ENCODE measurements around the gene NSD1. TPM values are rescaled to one million over a fixed set of nuclear protein-coding genes. Genes with fewer than 3 reads are reported as not detected.
A peak's percentile ranks its signal among the peaks of the same experiment; 100 is the strongest.

NSD1 gene
- total and polyA plus RNA-seq, 9 of the 15 experiments (the other 6 are each of a cell fraction or from before 2014, with no cell fraction given), result 3.8 to 51.0 (median 24.7) TPM

DNA sequence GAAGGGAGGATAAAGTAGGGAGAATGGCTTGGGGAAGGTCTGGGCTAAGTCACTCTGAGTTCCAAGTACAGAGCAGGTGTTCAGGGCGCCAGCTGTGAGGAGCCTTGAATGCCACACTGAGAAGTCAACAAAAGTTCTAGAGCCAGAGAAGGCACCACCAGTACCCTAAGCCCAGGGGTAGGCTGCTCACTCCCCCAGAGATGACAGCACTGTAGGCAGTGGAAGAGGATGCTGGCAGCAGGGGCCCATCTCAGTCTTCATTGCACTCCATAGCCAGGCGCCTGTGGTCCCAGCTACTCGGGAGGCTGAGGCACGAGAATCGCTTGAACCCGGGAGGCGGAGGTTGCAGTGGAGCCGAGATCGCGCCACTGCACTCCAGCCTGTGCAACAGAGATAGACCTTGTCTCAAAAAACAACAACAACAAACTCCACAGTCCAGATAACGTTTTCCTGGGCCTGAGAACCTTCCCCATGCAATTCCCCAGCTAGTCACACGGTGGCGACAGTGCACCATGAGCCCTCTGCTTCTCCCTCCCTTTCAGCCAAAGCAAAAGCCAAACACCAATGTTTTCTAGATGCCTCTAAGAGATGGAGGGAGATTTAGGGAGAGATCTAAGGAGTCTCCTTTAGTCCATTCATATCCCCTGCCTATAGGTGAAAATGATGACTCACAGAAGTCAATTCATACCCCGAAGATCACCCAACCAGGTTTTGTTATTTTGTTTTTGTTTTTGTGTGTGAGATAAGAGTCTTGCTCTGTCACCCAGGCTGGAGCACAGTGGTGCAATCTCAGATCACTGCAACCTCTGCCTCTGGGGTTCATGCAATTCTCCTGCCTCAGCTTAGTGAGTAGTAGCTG, 19.8 kb upstream of the NSD1 start (continued):
- TF ChIP-seq HOXB6 (CRISPR knock-in tag; IDR thresholded peaks at IDR 0.05; ENCODE audit: borderline replicate concordance), result no peak
- TF ChIP-seq HDAC1 (IDR thresholded peaks at IDR 0.05), result peak in 1 of 2 experiments; percentile 86; a peak in 2 of 4 replicates
- no peak for TF ChIP-seq BMI1 (IDR thresholded peaks at IDR 0.05; ENCODE audit: low read length)
- TF ChIP-seq, protein P1, sequence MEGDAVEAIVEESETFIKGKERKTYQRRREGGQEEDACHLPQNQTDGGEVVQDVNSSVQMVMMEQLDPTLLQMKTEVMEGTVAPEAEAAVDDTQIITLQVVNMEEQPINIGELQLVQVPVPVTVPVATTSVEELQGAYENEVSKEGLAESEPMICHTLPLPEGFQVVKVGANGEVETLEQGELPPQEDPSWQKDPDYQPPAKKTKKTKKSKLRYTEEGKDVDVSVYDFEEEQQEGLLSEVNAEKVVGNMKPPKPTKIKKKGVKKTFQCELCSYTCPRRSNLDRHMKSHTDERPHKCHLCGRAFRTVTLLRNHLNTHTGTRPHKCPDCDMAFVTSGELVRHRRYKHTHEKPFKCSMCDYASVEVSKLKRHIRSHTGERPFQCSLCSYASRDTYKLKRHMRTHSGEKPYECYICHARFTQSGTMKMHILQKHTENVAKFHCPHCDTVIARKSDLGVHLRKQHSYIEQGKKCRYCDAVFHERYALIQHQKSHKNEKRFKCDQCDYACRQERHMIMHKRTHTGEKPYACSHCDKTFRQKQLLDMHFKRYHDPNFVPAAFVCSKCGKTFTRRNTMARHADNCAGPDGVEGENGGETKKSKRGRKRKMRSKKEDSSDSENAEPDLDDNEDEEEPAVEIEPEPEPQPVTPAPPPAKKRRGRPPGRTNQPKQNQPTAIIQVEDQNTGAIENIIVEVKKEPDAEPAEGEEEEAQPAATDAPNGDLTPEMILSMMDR (IDR thresholded peaks at IDR 0.05 in 2 of 3, conservative IDR thresholded peaks at IDR 0.05 in 1 of 3; ENCODE audit: insufficient read depth in 2 of 3, low read depth in 1 of 3, low read length in 3 of 3), result peak; percentile 94 to 99 (median 98)
- TF ChIP-seq BRD9 (IDR thresholded peaks at IDR 0.05; ENCODE audit: low read depth, partially characterized antibody), result peak; percentile 83
- TF ChIP-seq ZNF766 (CRISPR knock-in tag; conservative IDR thresholded peaks at IDR 0.05), result no peak
- TF ChIP-seq, protein P2, sequence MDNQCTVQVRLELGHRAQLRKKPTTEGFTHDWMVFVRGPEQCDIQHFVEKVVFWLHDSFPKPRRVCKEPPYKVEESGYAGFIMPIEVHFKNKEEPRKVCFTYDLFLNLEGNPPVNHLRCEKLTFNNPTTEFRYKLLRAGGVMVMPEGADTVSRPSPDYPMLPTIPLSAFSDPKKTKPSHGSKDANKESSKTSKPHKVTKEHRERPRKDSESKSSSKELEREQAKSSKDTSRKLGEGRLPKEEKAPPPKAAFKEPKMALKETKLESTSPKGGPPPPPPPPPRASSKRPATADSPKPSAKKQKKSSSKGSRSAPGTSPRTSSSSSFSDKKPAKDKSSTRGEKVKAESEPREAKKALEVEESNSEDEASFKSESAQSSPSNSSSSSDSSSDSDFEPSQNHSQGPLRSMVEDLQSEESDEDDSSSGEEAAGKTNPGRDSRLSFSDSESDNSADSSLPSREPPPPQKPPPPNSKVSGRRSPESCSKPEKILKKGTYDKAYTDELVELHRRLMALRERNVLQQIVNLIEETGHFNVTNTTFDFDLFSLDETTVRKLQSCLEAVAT (IDR thresholded peaks at IDR 0.05), result 0 out of 4 replicates have a peak, but pooled peaks of 1 of the 2 experiments have one; percentile 59
- TF ChIP-seq, protein P3, sequence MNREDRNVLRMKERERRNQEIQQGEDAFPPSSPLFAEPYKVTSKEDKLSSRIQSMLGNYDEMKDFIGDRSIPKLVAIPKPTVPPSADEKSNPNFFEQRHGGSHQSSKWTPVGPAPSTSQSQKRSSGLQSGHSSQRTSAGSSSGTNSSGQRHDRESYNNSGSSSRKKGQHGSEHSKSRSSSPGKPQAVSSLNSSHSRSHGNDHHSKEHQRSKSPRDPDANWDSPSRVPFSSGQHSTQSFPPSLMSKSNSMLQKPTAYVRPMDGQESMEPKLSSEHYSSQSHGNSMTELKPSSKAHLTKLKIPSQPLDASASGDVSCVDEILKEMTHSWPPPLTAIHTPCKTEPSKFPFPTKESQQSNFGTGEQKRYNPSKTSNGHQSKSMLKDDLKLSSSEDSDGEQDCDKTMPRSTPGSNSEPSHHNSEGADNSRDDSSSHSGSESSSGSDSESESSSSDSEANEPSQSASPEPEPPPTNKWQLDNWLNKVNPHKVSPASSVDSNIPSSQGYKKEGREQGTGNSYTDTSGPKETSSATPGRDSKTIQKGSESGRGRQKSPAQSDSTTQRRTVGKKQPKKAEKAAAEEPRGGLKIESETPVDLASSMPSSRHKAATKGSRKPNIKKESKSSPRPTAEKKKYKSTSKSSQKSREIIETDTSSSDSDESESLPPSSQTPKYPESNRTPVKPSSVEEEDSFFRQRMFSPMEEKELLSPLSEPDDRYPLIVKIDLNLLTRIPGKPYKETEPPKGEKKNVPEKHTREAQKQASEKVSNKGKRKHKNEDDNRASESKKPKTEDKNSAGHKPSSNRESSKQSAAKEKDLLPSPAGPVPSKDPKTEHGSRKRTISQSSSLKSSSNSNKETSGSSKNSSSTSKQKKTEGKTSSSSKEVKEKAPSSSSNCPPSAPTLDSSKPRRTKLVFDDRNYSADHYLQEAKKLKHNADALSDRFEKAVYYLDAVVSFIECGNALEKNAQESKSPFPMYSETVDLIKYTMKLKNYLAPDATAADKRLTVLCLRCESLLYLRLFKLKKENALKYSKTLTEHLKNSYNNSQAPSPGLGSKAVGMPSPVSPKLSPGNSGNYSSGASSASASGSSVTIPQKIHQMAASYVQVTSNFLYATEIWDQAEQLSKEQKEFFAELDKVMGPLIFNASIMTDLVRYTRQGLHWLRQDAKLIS (CRISPR knock-in tag; IDR thresholded peaks at IDR 0.05), result no peak
- no peak for TF ChIP-seq FOXA1 (IDR thresholded peaks at IDR 0.05; ENCODE audit: borderline replicate concordance)
- TF ChIP-seq BRD4 (IDR thresholded peaks at IDR 0.05), result no peak
- no peak for TF ChIP-seq KDM5B (IDR thresholded peaks at IDR 0.05; ENCODE audit: insufficient replicate concordance, low read depth, low read length)
- TF ChIP-seq, protein P4, sequence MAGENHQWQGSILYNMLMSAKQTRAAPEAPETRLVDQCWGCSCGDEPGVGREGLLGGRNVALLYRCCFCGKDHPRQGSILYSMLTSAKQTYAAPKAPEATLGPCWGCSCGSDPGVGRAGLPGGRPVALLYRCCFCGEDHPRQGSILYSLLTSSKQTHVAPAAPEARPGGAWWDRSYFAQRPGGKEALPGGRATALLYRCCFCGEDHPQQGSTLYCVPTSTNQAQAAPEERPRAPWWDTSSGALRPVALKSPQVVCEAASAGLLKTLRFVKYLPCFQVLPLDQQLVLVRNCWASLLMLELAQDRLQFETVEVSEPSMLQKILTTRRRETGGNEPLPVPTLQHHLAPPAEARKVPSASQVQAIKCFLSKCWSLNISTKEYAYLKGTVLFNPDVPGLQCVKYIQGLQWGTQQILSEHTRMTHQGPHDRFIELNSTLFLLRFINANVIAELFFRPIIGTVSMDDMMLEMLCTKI (IDR thresholded peaks at IDR 0.05; ENCODE audit: partially characterized antibody), result no peak
- TF ChIP-seq RBM34 (IDR thresholded peaks at IDR 0.05; ENCODE audit: borderline replicate concordance, insufficient read depth, low read length), result no peak
- no peak for TF ChIP-seq NR3C1 (CRISPR knock-in tag; IDR thresholded peaks at IDR 0.05)
- TF ChIP-seq, protein P5, sequence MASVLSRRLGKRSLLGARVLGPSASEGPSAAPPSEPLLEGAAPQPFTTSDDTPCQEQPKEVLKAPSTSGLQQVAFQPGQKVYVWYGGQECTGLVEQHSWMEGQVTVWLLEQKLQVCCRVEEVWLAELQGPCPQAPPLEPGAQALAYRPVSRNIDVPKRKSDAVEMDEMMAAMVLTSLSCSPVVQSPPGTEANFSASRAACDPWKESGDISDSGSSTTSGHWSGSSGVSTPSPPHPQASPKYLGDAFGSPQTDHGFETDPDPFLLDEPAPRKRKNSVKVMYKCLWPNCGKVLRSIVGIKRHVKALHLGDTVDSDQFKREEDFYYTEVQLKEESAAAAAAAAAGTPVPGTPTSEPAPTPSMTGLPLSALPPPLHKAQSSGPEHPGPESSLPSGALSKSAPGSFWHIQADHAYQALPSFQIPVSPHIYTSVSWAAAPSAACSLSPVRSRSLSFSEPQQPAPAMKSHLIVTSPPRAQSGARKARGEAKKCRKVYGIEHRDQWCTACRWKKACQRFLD (CRISPR knock-in tag; IDR thresholded peaks at IDR 0.05), result no peak
- TF ChIP-seq TBL1XR1 (IDR thresholded peaks at IDR 0.05; ENCODE audit: low read length in 2 of 2), result peak in 1 of 2 experiments; percentile 29; a peak in 1 of 4 replicates

Measured in K562 (cell line).